Measurements from ENCODE around the gene PKN1.

DNA sequence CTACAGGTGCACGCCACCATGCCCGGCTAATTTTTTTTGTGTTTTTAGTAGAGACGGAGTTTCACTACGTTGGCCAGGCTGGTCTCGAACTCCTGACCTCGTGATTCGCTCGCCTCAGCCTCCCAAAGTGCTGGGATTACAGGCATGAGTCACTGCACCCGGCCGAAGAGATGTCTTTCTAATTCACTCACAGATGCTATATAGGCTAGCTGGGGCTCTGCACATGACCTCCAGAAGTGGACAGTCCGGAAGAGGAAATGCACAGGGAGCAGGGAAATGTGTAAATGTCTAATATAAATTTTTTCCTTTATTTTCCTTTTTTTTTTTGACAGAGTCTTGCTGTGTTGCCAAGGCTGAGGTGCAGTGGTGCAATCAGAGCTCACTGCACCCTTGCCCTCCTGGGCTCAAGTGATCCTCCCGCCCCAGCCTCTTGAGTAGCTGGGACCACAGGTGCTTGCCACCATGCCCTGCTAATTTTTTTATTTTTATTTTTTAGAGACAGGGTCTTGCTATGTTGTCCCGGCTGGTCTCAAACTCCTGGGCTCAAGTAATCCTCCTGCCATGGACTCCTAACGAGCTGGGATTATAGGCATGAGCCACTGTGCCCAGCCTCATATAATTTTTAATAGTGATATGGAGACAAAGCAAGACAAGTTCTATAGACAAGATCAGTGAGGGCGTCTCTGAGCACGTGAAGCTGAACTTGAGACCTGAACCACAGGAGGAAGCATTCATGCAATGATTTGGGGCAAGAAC, 54.4 kb downstream of the PKN1 start:
- TF ChIP-seq POLR2AphosphoS5 (IDR thresholded peaks at IDR 0.05), result no peak
- TF ChIP-seq, protein P1, sequence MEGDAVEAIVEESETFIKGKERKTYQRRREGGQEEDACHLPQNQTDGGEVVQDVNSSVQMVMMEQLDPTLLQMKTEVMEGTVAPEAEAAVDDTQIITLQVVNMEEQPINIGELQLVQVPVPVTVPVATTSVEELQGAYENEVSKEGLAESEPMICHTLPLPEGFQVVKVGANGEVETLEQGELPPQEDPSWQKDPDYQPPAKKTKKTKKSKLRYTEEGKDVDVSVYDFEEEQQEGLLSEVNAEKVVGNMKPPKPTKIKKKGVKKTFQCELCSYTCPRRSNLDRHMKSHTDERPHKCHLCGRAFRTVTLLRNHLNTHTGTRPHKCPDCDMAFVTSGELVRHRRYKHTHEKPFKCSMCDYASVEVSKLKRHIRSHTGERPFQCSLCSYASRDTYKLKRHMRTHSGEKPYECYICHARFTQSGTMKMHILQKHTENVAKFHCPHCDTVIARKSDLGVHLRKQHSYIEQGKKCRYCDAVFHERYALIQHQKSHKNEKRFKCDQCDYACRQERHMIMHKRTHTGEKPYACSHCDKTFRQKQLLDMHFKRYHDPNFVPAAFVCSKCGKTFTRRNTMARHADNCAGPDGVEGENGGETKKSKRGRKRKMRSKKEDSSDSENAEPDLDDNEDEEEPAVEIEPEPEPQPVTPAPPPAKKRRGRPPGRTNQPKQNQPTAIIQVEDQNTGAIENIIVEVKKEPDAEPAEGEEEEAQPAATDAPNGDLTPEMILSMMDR (IDR thresholded peaks at IDR 0.05), result no peak

Measured in stomach (tissue), 4 donors.